Gastroesophageal sphincter (tissue), 4 donors: ENCODE data around the gene RAP1GAP2. TPM values are rescaled to one million over a fixed set of nuclear protein-coding genes. Genes with fewer than 3 reads are reported as not detected.

Source experiments
- ATAC-seq: fragments of 150-250 bp; one replicate; pipeline ENCODE4 v1.9.1; 2016; ENCODE audit warnings: mild to moderate bottlenecking, moderate library complexity
- H3K27ac ChIP-seq, 4 donors: fragments of 200-600 bp; sonication (generic) in 3 of 4; 1 replicate in 3 of 4; 2 replicates in 1 of 4; pipeline ENCODE4 v1.5.1; 2016 to 2019
- H3K27me3 ChIP-seq: fragments of 200-600 bp; sonication (generic); one replicate; pipeline ENCODE4 v1.5.1; 2019
- H3K36me3 ChIP-seq, 2 donors: fragments of 200-600 bp; sonication (generic); one replicate each; pipeline ENCODE4 v1.5.1; 2019; ENCODE audit warnings: control low read depth in 1 of 2
- H3K4me1 ChIP-seq, 3 donors: fragments of 200-600 bp; sonication (generic); 1 replicate in 2 of 3; 2 replicates in 1 of 3; pipeline ENCODE4 v1.5.1; 2016 to 2019; ENCODE audit warnings: control low read depth in 2 of 3
- H3K4me3 ChIP-seq, 2 donors: fragments of 200-600 bp; sonication (generic); one replicate each; pipeline ENCODE4 v1.5.1; 2019; ENCODE audit warnings: mild to moderate bottlenecking in 1 of 2, moderate library complexity in 1 of 2
- H3K9me3 ChIP-seq, 3 donors: fragments of 200-600 bp; sonication (generic); one replicate each; pipeline ENCODE4 v1.5.1; 2017 to 2019; ENCODE audit warnings: control low read depth in 2 of 3
- CTCF ChIP-seq, 4 experiments: fragments of 200-600 bp in 2 of 4; fragments of 450-650 bp in 2 of 4; sonication (generic) in 1 of 4; IDR thresholded peaks; one replicate each; pipeline ENCODE4 v1.5.1; 2017 to 2019; ENCODE audit warnings: antibody characterized with exemption in 4 of 4, mild to moderate bottlenecking in 2 of 4, moderate library complexity in 2 of 4
- EP300 ChIP-seq: sonication (generic); formaldehyde crosslinking; IDR thresholded peaks from one replicate; pipeline ENCODE4 v1.6.1; 2017; ENCODE audit warnings: antibody characterized with exemption, mild to moderate bottlenecking
- POLR2A ChIP-seq, 2 donors: fragments of 450-650 bp; IDR thresholded peaks; one replicate each; pipeline ENCODE4 v1.6.1; 2017; ENCODE audit warnings: antibody characterized with exemption in 2 of 2, mild to moderate bottlenecking in 2 of 2, moderate library complexity in 1 of 2
- POLR2AphosphoS5 ChIP-seq: sonication (generic); formaldehyde crosslinking; IDR thresholded peaks from one replicate; pipeline ENCODE4 v1.6.1; 2017; ENCODE audit warnings: antibody characterized with exemption
- WGBS, 2 donors: methylation state at CpG; one replicate each; pipeline ENCODE4 v1.1.5; 2018; ENCODE audit warnings: low coverage in 1 of 2; 5-methylcytosine and 5-hydroxymethylcytosine counted together
- total RNA-seq, 4 donors: library from RNA; depleted of rRNA; stranded (reverse); fragments of >200 nt; gene quantifications; one replicate each; pipeline ENCODE4 v1.1.0, GENCODE V29; 2016

The RAP1GAP2 gene
- total RNA-seq, 4 donors from 2014 or later = 8.8 to 19.5 (median 11.3) TPM

- H3K36me3 ChIP-seq = no peaks in the 10 kb centered on the region
- no peak overlapping the region for H3K27ac ChIP-seq
- peaks cover 0 to 10% (median 0%) of the 10 kb centered on the region in 3 donors for H3K4me1 ChIP-seq
- no peak overlapping the region for H3K4me3 ChIP-seq
- TF ChIP-seq POLR2AphosphoS5 = no peak
- no peaks in the 10 kb centered on the region for H3K9me3 ChIP-seq
- H3K27me3 ChIP-seq = no peaks in the 10 kb centered on the region
- WGBS, 2 donors = 7 to 25% methylated on average over 2 to 12 of the region's 16 CpGs
- no peak for ATAC-seq
These were observed 107.9 kb downstream of the RAP1GAP2 start for GRCh38 chr17:2904135-2904534.

GRCh38 chr17:2905269-2905668 is 109.0 kb downstream of the RAP1GAP2 start:
- no peak overlapping the region for H3K27ac ChIP-seq
- peaks cover 0 to 10% (median 0%) of the 10 kb centered on the region in 3 donors for H3K4me1 ChIP-seq
- no peak for ATAC-seq
- no peaks in the 10 kb centered on the region for H3K36me3 ChIP-seq
- no peaks in the 10 kb centered on the region for H3K27me3 ChIP-seq
- H3K4me3 ChIP-seq = no peak overlapping the region
- WGBS, 2 donors = 63 to 77% methylated on average over 2 to 6 of the region's 13 CpGs
- TF ChIP-seq POLR2A (IDR thresholded peaks at IDR 0.05) (no peak), CTCF (IDR thresholded peaks at IDR 0.05) (no peak), POLR2AphosphoS5 (no peak), EP300 (no peak)
- H3K9me3 ChIP-seq = no peaks in the 10 kb centered on the region

- Histone ChIP-seq H3K4me3 (no peak overlapping the region), H3K9me3 (no peaks in the 10 kb centered on the region), H3K4me1 (peaks cover 0 to 10% (median 0%) of the 10 kb centered on the region in 3 donors), H3K36me3 (no peaks in the 10 kb centered on the region), H3K27ac (no peak overlapping the region), H3K27me3 (no peaks in the 10 kb centered on the region)
- WGBS, 2 donors = 60% methylated on average over 1 of the region's 15 CpGs; no CpG with 5 or more reads in 1 of the 2 donors
- TF ChIP-seq EP300 (no peak), POLR2AphosphoS5 (no peak), CTCF (IDR thresholded peaks at IDR 0.05) (no peak), POLR2A (IDR thresholded peaks at IDR 0.05) (no peak)
- ATAC-seq = no peak
These were observed 109.7 kb downstream of the RAP1GAP2 start for GRCh38 chr17:2905696-2906501.

GRCh38 chr17:2906901-2907300 is 110.7 kb downstream of the RAP1GAP2 start:
- Histone ChIP-seq H3K4me1 (peaks cover 0 to 10% (median 0%) of the 10 kb centered on the region in 3 donors), H3K9me3 (no peaks in the 10 kb centered on the region), H3K27ac (no peak overlapping the region), H3K4me3 (no peak overlapping the region), H3K27me3 (no peaks in the 10 kb centered on the region), H3K36me3 (no peaks in the 10 kb centered on the region)
- 79 to 91% methylated on average over 3 to 4 of the region's 6 CpGs for WGBS, 2 donors
- TF ChIP-seq CTCF (IDR thresholded peaks at IDR 0.05) (no peak), POLR2AphosphoS5 (no peak), EP300 (no peak), POLR2A (IDR thresholded peaks at IDR 0.05) (no peak)
- ATAC-seq = no peak

GRCh38 chr17:2909175-2909845 is 113.1 kb downstream of the RAP1GAP2 start:
- WGBS, 2 donors = 45 to 69% methylated on average over 4 to 9 of the region's 13 CpGs
- ATAC-seq = no peak
- H3K9me3 ChIP-seq = no peaks in the 10 kb centered on the region
- H3K4me3 ChIP-seq = no peak overlapping the region
- no peak for TF ChIP-seq EP300
- TF ChIP-seq POLR2AphosphoS5 = no peak
- TF ChIP-seq POLR2A (IDR thresholded peaks at IDR 0.05) = no peak
- no peak for TF ChIP-seq CTCF (IDR thresholded peaks at IDR 0.05)
- no peak overlapping the region for H3K27ac ChIP-seq
- H3K36me3 ChIP-seq = no peaks in the 10 kb centered on the region
- no peaks in the 10 kb centered on the region for H3K27me3 ChIP-seq
- H3K4me1 ChIP-seq = peaks cover 0 to 3% (median 0%) of the 10 kb centered on the region in 3 donors
